ENCODE measurements around the gene NUDT8.
A peak's percentile ranks its signal among the peaks of the same experiment; 100 is the strongest.
"Not testable (repeated sequence)": the region's sequence is repeated elsewhere in the genome, so short reads cannot be mapped to it uniquely, and the experiment has no call there.

NUDT8 gene

DNA sequence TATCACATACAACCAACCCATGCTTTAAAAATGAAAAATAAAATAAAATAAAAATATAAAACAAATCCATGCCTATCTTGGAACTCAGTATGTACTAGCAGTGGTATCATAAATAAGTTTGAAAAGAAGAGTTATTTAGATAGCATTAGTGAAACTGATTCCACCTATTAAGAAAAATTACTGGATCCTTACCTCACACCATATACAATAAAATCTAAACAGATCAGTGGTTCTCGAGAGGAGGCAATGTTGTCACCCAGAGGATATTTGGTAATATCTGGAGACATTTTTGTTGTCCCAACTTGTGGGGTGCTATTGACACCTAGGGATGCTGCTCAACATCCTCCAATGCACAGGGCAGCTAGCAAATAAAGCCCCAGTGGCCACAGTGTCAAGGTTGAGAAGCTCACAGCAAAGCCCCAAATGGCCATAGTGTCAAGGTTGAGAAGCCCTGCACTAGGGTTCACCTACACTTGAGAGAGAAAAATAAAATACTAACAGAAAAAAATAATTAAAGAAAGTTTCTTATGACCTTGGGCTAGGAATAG, 32.9 kb downstream of the NUDT8 start:
- DNase-seq: no peak

DNA sequence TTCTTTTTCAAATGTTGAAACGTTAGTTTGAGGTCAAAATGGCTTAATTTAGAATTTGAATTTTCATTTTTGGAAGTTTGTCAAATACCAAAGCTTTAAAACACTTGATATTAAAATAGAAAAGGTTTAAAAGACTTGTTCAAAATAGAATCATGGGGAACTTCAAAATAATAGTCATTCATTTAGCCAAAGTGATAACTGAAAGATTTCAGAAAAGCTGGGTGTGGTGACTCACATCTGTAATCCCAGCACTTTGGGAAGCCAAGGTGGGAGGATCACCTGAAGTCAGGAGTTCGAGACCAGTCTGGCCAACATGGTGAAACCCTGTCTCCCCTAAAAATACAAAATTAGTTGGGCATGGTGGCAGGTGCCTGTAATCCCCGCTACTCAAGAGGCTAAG, 35.3 kb downstream of the NUDT8 start:
- no peak for DNase-seq

DNA sequence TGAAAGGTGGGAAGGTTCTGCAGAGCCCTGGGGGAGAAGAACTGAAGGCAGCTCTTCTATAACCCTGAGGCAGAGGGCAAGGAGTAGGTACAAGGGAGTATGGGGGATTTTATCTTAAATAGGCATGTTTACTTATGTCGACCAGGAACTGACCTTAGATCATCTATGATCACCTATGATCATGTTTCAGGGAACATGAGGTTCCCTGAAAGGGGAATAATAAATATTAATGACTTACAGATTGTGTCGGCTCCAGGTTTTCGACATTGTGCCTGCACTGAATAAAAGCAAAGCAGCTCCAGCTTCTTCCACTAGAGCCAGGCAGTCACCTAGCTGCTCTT, 36.2 kb downstream of the NUDT8 start:
- no peak for DNase-seq

DNA sequence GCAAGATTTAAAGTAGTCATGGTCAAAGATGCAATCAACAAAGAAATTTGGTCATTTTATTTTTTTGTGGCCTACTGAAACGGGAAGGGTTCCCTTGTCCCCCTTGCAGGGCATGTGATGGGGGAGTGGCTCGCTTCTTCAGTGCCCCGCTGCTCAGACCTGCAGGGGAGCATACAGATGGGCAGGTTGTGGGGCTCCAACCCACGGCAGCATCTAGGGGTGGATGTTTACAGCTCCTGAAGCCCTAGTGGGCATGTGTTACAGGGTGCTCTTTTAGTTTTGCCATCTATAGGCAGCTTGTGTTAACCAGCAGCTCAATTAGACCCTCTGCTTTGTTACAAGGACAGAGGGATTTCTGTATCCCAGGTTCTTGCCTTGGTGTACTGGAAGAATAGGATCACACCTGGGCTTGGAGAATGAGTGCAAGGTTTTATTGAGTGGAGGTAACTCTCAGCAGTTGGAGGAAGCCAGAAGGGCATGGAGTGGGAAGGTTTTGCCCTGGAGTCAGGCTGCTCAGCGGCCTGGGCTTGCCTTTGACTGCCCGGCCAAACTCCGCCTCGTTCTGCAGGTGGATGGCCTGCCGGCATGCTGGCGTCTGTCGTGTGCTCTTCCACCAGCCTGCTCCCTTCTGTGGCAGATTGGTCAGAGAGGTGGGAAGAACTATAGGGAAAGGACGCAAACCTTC, 36.7 kb downstream of the NUDT8 start:
- DNase-seq: no peak

DNA sequence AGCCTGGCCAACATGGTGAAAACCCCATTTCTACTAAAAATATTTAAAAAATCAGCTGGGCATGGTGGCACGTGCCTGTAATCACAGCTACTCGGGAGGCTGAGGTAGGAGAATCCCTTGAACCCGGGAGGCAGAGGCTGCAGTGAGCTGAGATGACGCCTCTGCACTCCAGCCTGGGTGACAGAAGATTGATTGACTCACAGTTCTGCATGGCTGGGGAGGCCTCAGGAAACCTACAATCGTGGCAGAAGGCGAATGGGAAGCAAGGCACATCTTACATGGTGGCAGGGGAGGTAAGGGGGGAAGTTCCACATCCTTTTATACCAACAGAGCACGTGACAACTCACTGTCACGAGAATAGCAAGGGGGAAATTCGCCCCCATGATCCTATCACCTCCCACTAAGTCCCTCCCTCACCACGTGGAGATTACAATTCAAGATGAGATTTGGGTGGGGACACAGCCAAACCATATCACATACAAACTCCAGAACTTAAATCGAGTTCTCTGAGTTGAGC, 40.8 kb downstream of the NUDT8 start:
- not testable (repeated sequence) for DNase-seq

DNA sequence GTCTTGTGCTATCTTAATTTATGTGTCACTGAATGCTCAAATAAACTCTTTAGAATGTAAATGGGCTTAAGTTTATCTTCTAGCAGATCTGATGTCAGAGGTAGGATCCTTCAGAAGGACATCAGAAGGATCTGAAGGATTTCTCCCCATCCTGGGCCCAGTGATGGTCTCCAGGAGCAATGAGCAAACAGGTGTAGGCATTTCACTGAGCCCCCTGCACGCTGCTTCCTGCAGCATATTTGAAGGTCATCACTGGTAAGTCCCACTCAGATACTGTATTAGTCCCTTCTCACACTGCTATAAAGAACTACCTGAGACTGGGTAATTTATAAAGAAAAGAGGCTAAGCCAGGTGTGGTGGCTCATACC, 41.6 kb downstream of the NUDT8 start:
- no peak for DNase-seq

DNA sequence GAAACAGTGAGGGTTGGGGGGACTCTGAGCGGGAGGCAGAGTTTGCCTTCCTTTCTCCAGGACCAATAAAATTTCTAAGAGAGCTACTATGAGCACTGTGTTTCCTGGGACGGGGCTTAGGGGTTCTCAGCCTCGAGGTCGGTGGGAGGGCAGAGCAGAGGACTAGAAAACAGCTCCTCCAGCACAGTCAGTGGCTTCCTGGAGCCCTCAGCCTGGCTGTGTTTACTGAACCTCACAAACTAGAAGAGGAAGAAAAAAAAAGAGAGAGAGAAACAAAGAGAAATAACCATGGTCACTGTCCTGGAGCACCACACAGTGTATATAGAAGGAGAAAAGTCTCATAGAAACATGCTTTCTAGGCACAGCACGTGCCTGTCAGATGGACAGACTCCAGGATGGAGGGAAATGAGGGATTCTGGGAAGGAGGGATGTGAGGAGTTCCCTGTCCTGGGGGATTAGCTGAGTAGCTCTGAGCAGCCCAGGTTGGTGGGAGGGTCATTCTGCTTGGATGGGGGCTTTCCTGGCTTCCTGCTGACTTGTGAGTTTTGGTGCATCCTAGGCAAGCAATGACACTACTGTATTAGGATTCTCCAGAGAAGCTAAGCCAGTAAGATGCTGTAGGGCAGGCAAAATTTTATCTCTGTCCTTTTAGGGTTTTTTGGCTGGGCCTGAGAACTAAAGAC, 43.0 kb downstream of the NUDT8 start:
- no peak for DNase-seq

DNA sequence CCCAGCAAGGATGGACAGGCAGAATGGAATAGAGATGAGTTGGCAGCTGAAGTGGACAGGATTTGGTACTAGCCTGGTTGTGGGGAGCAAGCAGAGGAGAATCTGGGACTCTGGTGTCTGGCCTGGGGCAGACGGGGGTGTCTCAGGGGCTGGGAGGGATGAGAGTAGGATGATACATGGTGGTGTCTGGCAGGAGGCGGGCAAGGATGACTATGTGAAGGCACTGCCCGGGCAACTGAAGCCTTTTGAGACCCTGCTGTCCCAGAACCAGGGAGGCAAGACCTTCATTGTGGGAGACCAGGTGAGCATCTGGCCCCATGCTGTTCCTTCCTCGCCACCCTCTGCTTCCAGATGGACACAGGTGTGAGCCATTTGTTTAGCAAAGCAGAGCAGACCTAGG, 43.8 kb downstream of the NUDT8 start:
- no peak for DNase-seq

DNA sequence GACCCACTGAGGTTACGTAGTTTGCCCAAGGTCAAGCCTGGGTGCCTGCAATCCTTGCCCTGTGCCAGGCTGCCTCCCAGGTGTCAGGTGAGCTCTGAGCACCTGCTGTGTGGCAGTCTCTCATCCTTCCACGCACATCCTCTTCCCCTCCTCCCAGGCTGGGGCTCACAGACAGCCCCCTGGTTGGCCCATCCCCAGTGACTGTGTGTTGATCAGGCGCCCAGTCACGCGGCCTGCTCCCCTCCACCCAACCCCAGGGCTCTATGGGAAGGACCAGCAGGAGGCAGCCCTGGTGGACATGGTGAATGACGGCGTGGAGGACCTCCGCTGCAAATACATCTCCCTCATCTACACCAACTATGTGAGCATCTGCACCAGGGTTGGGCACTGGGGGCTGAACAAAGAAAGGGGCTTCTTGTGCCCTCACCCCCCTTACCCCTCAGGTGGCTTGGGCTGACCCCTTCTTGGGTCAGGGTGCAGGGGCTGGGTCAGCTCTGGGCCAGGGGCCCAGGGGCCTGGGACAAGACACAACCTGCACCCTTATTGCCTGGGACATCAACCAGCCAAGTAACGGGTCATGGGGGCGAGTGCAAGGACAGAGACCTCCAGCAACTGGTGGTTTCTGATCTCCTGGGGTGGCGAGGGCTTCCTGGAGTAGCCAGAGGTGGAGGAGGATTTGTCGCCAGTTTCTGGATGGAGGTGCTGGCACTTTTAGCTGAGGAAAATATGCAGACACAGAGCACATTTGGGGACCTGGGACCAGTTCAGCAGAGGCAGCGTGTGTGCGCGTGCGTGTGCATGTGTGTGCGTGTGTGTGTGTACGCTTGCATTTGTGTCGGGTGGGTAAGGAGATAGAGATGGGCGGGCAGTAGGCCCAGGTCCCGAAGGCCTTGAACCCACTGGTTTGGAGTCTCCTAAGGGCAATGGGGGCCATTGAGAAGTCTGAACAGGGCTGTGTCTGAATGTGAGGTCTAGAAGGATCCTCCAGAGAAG, 44.6 kb downstream of the NUDT8 start:
- DNase-seq: peak in 1 of 56 donors; percentile 23

DNA sequence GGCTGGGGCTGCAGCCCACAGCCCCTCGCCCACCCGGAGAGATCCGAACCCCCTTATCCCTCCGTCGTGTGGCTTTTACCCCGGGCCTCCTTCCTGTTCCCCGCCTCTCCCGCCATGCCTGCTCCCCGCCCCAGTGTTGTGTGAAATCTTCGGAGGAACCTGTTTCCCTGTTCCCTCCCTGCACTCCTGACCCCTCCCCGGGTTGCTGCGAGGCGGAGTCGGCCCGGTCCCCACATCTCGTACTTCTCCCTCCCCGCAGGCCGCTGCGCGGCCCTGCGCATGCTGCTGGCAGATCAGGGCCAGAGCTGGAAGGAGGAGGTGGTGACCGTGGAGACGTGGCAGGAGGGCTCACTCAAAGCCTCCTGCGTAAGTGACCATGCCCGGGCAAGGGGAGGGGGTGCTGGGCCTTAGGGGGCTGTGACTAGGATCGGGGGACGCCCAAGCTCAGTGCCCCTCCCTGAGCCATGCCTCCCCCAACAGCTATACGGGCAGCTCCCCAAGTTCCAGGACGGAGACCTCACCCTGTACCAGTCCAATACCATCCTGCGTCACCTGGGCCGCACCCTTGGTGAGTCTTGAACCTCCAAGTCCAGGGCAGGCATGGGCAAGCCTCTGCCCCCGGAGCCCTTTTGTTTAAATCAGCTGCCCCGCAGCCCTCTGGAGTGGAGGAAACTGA, 45.4 kb downstream of the NUDT8 start:
- peak in 40 of 56 donors; percentile 15 to 72 (median 48) for DNase-seq

DNA sequence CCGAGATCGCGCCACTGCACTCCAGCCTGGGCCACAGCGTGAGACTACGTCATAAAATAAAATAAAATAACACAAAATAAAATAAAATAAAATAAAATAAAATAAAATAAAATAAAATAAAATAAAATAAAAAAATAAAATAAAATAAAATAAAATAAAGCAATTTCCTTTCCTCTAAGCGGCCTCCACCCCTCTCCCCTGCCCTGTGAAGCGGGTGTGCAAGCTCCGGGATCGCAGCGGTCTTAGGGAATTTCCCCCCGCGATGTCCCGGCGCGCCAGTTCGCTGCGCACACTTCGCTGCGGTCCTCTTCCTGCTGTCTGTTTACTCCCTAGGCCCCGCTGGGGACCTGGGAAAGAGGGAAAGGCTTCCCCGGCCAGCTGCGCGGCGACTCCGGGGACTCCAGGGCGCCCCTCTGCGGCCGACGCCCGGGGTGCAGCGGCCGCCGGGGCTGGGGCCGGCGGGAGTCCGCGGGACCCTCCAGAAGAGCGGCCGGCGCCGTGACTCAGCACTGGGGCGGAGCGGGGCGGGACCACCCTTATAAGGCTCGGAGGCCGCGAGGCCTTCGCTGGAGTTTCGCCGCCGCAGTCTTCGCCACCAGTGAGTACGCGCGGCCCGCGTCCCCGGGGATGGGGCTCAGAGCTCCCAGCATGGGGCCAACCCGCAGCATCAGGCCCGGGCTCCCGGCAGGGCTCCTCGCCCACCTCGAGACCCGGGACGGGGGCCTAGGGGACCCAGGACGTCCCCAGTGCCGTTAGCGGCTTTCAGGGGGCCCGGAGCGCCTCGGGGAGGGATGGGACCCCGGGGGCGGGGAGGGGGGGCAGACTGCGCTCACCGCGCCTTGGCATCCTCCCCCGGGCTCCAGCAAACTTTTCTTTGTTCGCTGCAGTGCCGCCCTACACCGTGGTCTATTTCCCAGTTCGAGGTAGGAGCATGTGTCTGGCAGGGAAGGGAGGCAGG, 46.2 kb downstream of the NUDT8 start, which contains the start of gene GSTP1:
TSS of gene GSTP1 (plus strand) at position 566 of the 958 bp plus-strand sequence. CDS start at position 598, 32 bp downstream.
- DNase-seq: peak in 55 of 56 donors; percentile 35 to 92 (median 81)

DNA sequence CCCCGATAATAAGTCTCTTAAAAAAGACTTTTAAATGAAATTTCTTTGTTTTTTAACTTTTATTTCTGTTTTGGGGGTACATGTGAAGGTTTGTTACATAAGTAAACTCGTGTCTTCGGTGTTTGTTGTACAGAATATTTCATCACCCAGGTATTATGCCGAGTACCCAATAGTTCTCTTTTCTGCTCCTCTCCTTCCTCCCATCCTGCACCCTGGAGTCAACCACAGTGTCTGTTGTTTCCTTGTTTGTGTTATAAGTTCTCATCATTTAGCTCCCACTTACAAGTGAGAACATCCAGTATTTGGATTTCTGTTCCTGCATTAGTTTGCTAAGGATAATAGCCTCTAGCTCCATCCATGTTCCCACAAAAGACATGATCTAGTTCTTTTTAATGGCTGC, 47.7 kb downstream of the NUDT8 start:
- DNase-seq: no peak

DNA sequence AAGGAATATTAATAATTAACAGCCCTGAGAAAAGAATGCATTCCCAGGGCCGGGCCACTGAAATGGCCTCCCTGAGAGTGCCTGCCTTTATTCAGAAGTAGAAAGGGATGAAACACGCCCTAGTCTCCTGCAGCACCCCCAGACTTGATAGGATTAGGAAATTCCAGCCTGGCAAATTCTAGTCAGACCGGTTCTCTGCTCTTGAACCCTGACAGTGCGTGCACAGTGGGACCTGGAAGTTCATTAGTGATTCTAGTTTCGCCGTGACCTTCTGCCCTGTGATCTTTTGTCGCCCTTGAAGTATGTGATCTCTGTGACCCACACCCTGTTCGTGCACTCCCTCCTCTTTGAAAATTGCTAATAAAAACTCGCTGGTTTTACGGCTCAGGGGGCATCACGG, 48.3 kb downstream of the NUDT8 start:
- DNase-seq: no peak

DNA sequence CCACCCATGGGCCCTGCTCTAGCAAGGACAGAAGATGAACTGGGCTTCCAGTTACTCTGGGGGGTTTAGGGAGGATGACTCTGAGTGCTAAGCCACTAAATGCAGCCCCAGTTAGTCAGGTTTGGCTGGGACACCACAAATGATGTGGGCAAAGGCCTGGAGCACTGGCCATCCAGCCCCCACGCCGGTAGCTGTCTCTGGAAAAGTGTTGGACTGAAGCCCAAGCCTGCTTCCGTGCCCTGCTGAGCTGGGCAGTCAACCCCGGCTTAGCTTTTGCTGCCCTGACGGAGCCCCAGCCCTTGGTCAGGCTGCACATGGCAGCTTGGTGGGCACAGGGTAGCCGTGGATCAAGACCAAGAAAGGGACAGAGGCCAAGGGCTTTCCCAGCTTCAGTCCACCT, 51.8 kb downstream of the NUDT8 start:
- DNase-seq: no peak

All from nucleus accumbens (tissue), 56 donors.